Measurements from ENCODE around the gene PODXL2. TPM values are rescaled to one million over a fixed set of nuclear protein-coding genes. Genes with fewer than 3 reads are reported as not detected.

The PODXL2 gene
- total RNA-seq, 4 donors from 2014 or later: 3.2 to 9.4 (median 8.0) TPM

- H3K4me1 ChIP-seq: peaks cover 0 to 8% of the 10 kb centered on the region in 2 donors
- H3K36me3 ChIP-seq: no peaks in the 10 kb centered on the region
- no peak for DNase-seq
- 91 to 93% methylated on average over 8 of the region's 8 CpGs for WGBS, 2 donors
- no peaks in the 10 kb centered on the region for H3K27me3 ChIP-seq
- H3K4me3 ChIP-seq (replicated peaks in 1 of 3): no peak overlapping the region
- no peak overlapping the region for H3K27ac ChIP-seq
- H3K9me3 ChIP-seq: no peaks in the 10 kb centered on the region
- intact Hi-C loops (cut with DNase I): no loop called here
- TF ChIP-seq, protein P1, sequence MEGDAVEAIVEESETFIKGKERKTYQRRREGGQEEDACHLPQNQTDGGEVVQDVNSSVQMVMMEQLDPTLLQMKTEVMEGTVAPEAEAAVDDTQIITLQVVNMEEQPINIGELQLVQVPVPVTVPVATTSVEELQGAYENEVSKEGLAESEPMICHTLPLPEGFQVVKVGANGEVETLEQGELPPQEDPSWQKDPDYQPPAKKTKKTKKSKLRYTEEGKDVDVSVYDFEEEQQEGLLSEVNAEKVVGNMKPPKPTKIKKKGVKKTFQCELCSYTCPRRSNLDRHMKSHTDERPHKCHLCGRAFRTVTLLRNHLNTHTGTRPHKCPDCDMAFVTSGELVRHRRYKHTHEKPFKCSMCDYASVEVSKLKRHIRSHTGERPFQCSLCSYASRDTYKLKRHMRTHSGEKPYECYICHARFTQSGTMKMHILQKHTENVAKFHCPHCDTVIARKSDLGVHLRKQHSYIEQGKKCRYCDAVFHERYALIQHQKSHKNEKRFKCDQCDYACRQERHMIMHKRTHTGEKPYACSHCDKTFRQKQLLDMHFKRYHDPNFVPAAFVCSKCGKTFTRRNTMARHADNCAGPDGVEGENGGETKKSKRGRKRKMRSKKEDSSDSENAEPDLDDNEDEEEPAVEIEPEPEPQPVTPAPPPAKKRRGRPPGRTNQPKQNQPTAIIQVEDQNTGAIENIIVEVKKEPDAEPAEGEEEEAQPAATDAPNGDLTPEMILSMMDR (IDR thresholded peaks at IDR 0.05): no peak
- TF ChIP-seq POLR2A (IDR thresholded peaks at IDR 0.05): no peak
Measured at GRCh38 chr3:127691489-127691888, 62.5 kb downstream of the PODXL2 start.

GRCh38 chr3:127691974-127692373 is 63.0 kb downstream of the PODXL2 start:
- Histone ChIP-seq H3K27ac (no peak overlapping the region), H3K36me3 (no peaks in the 10 kb centered on the region), H3K27me3 (no peaks in the 10 kb centered on the region), H3K4me3 (replicated peaks in 1 of 3) (no peak overlapping the region), H3K9me3 (no peaks in the 10 kb centered on the region), H3K4me1 (peaks cover 0 to 13% of the 10 kb centered on the region in 2 donors)
- TF ChIP-seq POLR2A (IDR thresholded peaks at IDR 0.05): no peak
- TF ChIP-seq, protein P1 (IDR thresholded peaks at IDR 0.05): no peak
- intact Hi-C loops (cut with DNase I): no loop called here
- DNase-seq: no peak
- WGBS, 2 donors: 91 to 97% methylated on average over 6 of the region's 6 CpGs

- 89 to 91% methylated on average over 21 of the region's 21 CpGs for WGBS, 2 donors
- intact Hi-C loops (cut with DNase I): no loop called here
- H3K9me3 ChIP-seq: no peaks in the 10 kb centered on the region
- peaks cover 5 to 20% of the 10 kb centered on the region in 2 donors for H3K4me1 ChIP-seq
- no peaks in the 10 kb centered on the region for H3K27me3 ChIP-seq
- no peak overlapping the region for H3K4me3 ChIP-seq (replicated peaks in 1 of 3)
- no peak for DNase-seq
- no peaks in the 10 kb centered on the region for H3K36me3 ChIP-seq
- TF ChIP-seq, protein P1 (IDR thresholded peaks at IDR 0.05): no peak
- no peak for TF ChIP-seq POLR2A (IDR thresholded peaks at IDR 0.05)
- H3K27ac ChIP-seq: no peak overlapping the region
Measured at GRCh38 chr3:127692501-127693335, 63.7 kb downstream of the PODXL2 start.

DNA sequence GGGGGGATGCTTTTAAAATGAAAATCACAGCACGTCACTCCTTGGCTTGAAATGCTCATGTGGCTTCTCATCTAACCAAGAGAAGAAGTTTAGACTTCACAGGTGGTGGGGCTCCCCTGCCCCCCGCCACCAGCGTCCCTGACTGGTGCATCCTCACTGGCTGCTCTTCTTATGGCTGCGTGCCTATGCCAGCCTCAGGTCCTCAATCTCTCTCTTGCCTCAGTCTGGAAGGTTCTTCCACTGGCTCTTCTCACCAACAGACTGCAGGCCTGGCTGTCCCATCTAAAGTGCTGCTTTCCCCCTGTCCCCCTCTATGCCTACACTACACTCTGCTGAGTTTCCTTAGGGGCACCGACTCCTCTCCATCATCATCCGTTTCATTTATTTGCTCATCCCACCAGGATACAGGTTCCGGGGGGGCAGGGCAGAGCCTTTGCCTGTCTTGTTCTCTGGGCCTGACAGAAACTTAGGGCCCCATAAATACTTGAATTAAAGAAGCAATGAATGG is 64.4 kb downstream of the PODXL2 start:
- no peaks in the 10 kb centered on the region for H3K9me3 ChIP-seq
- intact Hi-C loops (cut with DNase I): no loop called here
- DNase-seq: no peak
- no peak overlapping the region for H3K4me3 ChIP-seq (replicated peaks in 1 of 3)
- TF ChIP-seq POLR2A (IDR thresholded peaks at IDR 0.05): no peak
- TF ChIP-seq, protein P1 (IDR thresholded peaks at IDR 0.05): no peak
- WGBS, 2 donors: 81 to 92% methylated on average over 7 of the region's 7 CpGs
- no peaks in the 10 kb centered on the region for H3K27me3 ChIP-seq
- no peak overlapping the region for H3K27ac ChIP-seq
- no peaks in the 10 kb centered on the region for H3K36me3 ChIP-seq
- H3K4me1 ChIP-seq: peaks cover 10 to 26% of the 10 kb centered on the region in 2 donors
